GM13977 (cell line): ENCODE data around the gene IDI2.

Experiments
- DNase-seq: peaks from one replicate; pipeline ENCODE4 v3.0.0; 2012; ENCODE audit warnings: low spot score
- CTCF ChIP-seq: IDR thresholded peaks from 2 replicates; pipeline ENCODE4 v1.5.1; 2012; ENCODE audit warnings: mild to moderate bottlenecking, control low read depth; ENCODE audit not compliant: insufficient read depth; ENCODE audit errors: extremely low read depth, missing control alignments
- in situ Hi-C: fragments of 300-500 bp; cut with MboI; formaldehyde crosslinking; loops from one replicate; pipeline ENCODE4 v1.12.0; 2022; ENCODE audit warnings: low sequenced_read_pairs, low pct_unique_long_range_greater_than_20kb, mixed read lengths, inconsistent platforms; ENCODE audit not compliant: unreplicated experiment

Gene IDI2

GRCh38 chr10:985361-985760 is 40.3 kb downstream of the IDI2 start:
- no peak for TF ChIP-seq CTCF
- in situ Hi-C loops = no loop called here
- DNase-seq = no peak

DNA sequence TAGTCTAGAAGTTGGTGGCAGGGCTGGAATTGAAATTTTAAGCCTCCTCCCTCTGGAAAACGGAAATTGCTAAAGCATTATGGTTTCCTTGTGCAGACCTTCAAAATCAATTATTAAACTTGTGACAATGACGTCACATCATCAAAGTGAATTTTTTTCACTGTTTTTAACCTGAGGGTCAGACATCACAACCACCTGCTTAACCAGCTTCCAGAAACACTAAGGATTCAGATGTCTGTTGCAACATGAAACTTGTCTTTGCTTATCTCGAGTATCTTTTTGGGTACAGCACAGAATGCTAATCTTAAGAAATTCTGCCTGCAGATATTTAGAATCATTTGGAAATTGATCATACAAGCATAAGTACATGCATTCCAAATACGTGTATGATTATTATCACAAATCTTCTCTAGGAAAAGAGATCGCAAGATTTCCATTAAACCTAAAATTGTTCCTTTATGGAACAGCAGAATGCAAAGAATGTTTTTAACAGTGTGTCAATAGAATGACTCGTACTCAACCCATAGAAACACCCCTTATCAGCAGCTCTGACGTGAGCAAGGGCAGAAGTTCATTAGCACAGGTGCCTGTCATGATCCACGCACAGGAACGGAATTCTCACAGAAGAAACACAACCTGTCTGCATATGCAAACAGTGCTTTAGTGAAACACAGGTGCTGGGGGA is 41.5 kb downstream of the IDI2 start:
- DNase-seq = no peak
- in situ Hi-C loops = no loop called here
- no peak for TF ChIP-seq CTCF

DNA sequence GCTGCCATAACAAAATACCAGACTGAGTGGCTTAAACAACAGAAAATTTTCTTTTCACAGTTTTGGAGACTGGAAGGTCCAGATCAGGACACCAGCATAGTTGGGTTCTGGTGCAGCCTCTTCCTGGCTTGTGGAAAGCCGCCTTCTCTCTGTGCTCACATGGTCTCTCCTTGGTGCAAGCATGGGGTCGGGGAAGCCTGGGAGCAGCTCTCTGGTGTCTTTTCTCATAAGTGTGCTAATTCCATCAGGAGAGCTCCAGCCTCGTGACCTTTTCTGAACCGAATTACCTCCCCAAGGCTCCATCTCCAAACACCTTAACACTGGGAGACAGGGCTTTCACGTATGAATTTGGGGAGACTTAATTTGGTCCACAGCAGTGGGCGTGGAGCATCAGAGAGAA is 42.3 kb downstream of the IDI2 start:
- in situ Hi-C loops = no loop called here
- no peak for DNase-seq
- no peak for TF ChIP-seq CTCF

GRCh38 chr10:980468-981093 is 45.1 kb downstream of the IDI2 start:
- DNase-seq = no peak
- in situ Hi-C loops = no loop called here
- TF ChIP-seq CTCF = no peak

GRCh38 chr10:978826-979421 is 46.7 kb downstream of the IDI2 start:
- no peak for TF ChIP-seq CTCF
- no peak for DNase-seq
- in situ Hi-C loops = no loop called here

GRCh38 chr10:976316-976715 is 49.3 kb downstream of the IDI2 start:
- no peak for DNase-seq
- in situ Hi-C loops = no loop called here
- no peak for TF ChIP-seq CTCF
